Stimulated activated CD4-positive, alpha-beta T cell treated with anti-CD3 and anti-CD28 coated beads, TNF-alpha, amount 100 ng/mL, for 48 hours (primary cell): ENCODE measurements around the gene EVL.
"Not testable (repeated sequence)": the region's sequence is repeated elsewhere in the genome, so short reads cannot be mapped to it uniquely, and the experiment has no call there.

Experiments used
- DNase-seq, 3 donors: peaks; one replicate each; pipeline ENCODE4 v3.0.0-alpha.2; 2020; ENCODE audit warnings: low read depth in 3 of 3

The EVL gene

DNA sequence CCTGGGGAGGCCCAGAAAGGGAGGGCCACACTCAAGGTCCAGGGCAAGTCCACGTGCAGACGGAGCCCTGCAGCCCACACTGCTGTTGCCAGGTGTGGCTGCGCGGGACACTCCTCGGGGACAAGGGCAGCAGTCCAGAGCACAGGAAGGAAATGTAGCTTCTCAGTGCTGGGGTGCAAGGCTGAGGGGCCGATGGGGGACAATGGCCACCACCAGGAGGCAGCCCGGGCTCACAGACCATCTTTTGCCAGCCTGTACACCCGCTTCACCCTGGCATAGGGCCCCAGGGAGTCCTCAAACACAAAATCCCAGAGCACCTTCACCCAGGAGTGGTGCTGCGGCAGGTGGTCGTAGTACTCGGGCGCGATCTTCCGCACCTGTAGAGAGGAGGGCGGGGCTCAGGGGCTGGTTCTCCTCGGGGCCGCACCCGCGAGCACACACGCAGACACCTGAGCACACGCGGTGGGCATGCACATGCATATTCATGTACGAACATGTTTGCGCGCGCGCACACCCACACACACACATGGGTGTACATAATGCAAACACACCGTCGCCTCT, 81.4 kb downstream of the EVL start:
- DNase-seq, result no peak

DNA sequence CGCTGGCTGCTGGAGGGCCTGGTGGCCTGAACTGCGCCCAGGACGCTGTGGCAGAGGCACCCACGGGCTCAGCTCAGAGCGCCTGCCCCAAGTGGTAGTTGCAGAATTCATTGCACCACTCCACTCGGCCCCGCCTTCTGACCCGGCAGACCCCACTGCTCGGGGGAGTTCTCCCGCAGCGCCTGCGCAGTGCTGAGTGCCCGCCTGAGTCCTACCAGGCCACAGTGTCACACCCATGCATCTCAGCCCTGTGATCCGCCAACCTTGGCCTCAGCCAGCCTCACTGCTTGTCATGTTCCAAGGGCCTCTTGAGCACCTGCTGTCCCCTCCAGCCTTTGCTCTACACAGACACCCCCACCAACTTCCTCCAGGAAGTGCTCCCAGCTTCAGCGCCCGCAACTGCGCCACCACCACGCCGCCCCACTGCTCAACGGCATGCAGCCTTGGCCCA, 82.0 kb downstream of the EVL start:
- DNase-seq, result peak in 2 of 3 donors; percentile 35 to 43

DNA sequence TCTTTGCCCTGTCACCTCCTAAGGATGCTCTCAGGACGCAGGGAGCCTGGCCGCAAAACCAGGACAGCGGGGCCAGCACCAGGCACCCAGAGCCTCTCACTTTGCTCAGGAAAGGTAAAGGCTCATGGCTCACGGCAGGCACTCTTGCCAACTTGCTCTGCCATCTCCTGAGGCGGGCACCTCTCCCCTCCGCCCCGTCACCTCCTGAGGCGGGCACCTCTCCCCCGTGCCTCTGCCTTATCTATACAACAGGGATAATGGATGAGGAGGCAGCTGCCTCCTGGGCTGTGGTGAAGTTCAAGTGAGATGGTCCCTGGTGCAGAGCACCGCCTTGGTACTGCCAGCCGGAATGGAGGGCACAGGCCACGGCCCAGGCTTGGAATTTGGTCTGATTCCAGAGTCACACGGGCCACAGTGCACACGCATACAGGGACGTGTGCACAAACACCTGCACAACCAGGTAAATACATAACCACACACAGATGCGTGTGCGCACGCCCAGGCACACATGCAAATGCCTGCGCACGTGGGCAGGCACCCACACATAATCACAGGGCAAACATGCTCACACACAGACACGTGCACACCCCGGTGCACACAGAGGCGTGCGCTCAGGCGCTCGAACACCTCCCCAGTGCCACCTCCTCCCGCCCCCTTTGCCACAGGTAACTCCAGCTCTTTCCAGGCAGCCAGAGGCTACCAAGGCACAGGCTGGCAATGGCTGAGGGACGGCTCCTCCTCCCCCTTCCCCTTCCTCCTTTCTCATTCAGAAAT, 82.7 kb downstream of the EVL start:
- DNase-seq, result no peak

DNA sequence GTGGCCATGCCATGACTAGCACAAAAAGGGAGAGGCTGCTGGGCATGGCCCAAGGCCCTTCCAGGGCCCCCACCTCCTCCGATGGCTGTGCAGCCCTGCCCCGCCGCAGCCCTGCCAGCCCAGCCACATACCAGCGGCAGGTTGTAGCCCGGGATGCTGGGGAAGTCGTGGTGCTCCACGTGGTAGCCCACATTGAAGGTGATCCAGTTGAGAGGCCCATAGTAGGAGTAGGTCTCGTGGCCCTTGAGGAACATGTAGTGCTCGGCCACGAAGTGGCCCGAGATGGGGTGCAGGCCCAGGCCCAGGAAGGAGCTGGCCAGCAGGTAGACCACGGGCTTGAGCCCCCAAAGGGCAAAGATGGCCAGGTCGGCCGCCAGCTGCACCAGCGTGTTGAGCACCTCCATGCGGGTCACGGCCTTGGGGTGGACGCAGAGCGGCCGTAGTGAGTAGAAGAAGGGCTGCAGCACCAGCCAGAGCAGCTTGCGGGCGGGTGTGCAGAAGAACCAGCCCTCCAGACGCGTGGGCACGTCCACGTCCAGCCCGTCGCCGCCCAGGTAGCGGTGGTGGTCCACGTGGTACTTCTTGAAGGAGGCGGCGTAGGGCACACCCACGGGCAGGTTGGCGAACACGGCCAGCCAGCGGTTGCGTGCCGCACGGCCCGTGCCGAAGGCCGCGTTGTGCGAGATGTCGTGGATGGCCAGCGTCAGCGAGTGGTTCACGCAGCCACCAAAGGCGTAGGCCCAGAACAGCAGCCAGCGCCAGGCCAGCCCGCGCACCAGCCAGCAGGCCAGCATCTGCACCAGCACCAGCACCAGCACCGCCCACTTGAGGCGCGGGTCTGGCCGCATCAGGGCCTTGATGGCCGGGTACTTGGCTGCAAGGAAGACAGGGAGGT, 83.9 kb downstream of the EVL start:
- no peak for DNase-seq

DNA sequence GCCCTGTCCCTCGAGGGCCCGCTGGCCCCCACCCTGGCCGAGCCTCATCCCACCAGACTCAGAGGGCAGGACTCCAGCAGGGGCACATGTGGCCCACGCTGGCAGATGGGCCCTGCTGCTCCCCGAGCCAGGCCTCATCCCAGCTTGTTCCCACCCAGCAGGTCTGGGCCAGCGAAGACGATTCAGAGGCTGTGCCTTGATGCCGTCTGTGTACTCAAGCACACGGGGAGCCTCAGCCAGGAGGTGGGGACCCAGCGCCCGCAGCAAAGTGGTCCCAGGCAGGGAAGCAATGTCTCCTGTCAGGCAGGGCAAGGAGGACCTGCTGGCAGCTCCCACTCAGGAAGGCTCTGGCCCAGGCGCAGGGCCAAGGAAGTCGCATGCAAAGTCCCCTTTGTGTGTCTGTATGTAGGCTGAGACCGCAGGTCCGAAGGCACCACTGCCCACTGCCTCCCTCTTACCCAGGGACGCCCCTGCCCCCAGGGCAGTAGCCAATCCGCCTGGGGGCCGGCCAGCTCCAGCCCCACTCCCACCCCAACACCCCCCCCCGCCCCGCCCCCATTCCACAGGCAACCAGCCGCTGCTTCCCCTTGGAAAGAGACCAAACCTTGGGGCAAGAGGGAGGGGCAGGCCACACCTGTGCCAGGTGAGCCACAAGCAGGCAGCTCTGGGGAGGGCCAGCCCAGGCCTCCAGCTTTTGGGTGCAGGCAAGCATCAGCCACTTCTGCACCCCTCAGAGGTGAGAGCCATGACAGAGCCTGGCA, 84.8 kb downstream of the EVL start:
- DNase-seq, result no peak

DNA sequence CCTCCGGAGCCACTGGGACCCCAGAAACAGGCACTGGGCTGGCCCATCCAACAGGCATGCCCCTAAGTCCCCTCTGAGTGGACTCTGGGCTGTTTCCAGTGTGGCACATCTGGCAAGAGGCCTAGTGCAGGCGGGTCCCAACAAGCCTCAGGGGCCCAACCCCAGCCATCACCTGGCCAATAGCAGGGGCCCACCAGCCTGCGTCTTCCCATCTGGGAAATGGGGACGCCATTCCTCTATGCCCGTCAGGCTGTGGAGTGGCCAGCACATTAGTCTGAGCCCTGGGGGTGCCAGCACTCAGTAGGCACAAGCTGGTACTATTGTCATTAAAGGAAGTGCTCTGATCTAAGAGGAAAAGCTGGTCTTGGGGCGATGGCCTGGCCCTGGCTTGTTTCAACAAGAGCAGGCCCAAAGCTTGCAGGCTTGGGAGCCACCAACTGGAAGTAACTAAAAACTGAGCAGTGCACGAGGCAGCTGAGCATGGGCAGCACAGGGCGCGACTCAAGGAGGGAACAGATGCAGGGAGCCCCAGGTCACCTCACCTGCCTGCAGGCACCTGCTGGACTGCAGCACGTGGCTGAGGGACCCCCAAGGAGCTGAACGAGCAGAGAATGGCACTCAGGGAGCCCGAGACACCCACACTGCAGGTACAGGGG, 85.8 kb downstream of the EVL start:
- no peak for DNase-seq

DNA sequence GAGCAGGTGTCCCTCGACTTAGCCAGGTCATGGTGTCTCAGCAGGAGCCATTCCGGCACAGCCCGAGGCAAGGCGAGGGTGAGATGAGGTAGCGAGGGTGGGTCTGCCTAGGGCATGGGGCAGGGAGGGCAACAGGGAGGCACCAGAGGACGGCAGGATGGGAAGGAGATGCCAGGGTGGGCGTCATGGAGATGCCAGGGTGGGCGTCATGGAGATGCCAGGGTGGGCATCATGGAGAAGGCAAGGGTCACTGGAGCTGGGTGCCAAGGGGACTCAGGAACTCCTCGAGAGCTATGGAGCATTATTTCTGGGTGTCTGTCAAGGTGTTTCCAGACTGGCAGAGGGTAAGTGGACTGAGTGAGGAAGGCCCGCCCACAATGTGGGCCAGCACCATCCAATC, 86.9 kb downstream of the EVL start:
- no peak for DNase-seq

DNA sequence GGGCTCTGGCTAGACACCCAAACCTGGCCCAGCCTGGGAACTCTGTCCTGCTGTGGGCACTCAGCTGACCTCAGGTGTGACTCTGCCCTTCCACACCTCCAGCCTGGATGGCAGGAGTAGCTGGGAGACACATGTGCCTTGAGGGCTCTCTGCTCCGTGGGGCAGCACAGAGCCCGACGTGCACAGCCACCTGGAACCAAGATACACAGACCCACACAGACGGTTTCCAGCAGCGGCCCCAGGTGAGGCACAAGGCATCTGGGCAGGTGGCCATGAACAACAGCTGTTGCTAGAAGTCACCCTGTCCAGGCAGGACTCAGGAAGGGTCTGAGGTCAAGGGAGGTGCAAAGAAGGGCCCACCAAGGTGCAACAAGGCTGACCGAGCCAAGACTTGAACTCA, 88.3 kb downstream of the EVL start:
- DNase-seq, result no peak

DNA sequence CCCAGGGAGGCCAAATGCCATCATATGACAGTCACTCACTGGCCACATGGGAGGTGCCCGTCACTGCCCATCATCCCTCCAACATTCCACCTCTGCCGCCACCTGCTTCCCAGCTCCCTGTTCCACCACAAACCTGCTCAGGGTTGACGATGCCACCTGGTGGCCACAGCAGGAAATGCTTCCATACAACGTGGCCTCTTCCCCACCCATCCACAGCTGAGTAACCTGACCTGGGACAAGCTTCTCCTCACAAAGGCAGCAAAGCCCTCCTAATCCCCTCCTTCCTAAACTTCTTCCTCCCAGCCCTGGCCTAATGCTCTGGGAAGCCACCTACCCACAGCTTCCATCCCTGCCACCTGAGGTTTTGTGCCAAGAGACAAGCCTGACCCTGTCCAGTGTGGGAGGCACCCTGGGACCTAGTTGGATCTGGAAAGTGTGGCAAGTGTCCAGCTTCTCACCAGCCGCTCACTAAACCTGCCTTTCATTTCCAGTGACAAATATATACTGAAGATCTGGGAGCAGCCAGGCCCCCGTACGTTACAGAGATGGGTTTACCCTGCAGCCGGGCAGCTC, 89.9 kb downstream of the EVL start:
- DNase-seq, result peak in 2 of 3 donors; percentile 38

DNA sequence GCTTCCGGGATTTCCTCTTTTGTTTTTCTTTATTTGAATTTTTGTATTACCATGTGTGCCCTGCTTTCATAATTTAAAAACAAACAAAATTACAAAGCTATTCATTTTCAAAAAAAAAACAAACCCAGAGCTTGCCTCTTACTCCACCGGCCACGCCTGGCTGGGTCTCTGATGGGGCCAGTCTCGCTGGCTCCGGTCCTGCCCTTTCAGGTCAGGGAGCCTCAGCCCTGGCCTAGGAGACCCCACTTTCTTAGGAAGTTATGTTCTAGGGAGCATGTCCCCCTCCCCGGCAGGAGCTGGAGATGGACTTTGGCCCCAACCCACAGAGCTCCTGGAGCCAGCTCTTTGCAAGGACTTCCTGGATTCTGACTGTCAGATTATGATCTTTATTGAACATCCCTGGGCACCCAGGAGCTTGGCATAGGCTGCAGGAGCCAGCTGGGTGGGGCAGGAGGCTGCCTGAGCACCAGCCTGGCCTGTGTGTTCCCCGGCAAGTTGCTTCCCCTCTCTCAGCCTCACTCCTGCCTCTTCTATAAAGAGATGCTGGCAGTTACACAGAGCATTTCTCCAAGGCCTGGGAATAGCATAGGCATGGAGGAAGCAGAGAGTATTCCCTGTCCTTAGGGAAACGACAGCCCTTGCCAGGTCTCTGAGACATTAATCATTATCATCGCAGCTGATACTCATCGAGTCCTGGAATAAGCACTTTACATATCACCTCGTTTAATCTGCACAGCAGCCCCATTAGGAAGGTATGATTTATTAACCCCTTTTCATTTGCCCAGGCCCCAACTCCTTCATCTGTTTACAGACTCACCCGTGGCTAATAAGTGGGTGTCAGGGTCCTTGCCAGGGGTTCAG, 90.8 kb downstream of the EVL start:
- DNase-seq, result no peak

DNA sequence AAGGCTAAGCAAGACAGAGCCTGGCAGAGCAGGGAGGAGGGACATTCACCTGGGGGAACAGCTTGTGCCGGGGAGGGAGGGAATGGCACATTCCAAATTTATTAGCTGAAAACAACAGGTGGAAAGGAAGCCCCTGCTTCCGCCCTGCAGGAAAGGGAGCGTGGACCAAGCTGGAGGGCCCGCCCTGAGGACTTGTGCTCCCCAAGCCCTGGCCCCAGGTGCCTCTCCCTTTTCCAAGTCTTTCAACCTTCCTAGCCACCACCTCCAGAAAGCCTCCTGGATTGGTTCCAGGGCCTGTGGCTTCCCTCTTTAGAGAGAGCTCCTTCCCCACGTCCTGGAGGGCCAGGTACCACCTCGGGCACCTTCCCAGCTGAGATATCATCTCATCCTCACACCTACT, 91.6 kb downstream of the EVL start:
- no peak for DNase-seq

DNA sequence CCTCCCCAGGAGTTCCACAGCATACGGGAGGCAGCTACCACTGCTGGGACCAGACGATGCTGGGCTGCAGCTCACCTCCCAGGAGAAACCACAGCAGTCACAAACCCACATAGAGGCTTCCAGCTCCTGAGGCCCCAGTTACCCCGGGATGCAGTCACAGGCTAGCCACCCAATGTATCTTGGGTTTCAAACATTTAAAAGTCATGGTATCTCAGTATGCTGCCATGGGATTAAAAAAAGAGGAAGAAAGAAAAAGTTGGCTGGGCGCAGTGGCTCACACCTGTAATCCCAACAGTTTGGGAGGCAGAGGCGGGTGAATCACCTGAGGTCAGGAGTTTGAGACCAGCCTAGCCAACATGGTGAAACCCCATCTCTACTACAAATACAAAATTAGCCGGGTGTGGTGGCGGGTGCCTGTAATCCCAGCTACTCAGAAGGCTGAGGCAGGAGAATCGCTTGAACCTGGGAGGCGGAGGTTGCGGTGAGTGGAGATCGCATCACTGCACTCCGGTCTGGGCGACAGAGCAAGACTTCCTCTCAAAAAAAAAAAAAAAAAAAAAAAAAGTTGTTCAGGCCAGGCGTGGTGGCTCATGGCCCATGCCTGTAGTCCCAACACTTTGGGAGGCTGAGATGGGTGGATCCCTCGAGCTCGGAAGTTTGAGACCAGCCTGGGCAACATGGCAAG, 92.5 kb downstream of the EVL start:
- not testable (repeated sequence) for DNase-seq

DNA sequence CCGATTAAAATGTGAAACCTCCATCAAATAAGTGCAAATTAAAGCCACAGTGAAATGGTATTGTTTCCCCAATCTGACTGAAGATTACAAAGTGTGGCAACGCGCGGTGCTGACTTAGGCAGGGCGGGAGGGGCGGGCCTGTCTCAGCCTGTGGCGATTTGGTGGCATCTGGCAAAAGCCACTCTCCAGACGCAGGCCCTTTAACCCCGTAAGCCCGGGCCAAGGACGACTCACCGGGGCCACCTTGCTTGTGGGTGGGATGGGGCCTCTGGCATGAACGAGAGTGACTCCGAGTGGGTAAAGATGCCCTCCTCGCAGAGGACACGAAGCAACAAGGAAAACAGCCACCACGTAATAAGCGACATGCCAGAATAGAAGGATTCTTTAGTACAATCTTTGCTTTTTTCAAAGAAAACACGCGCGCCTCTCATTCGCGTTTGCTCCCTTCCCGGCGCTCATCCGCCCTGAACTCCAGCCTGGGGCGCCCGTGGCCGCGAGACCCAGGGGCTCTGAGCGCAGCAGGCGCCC, 93.4 kb downstream of the EVL start:
- DNase-seq, result no peak

DNA sequence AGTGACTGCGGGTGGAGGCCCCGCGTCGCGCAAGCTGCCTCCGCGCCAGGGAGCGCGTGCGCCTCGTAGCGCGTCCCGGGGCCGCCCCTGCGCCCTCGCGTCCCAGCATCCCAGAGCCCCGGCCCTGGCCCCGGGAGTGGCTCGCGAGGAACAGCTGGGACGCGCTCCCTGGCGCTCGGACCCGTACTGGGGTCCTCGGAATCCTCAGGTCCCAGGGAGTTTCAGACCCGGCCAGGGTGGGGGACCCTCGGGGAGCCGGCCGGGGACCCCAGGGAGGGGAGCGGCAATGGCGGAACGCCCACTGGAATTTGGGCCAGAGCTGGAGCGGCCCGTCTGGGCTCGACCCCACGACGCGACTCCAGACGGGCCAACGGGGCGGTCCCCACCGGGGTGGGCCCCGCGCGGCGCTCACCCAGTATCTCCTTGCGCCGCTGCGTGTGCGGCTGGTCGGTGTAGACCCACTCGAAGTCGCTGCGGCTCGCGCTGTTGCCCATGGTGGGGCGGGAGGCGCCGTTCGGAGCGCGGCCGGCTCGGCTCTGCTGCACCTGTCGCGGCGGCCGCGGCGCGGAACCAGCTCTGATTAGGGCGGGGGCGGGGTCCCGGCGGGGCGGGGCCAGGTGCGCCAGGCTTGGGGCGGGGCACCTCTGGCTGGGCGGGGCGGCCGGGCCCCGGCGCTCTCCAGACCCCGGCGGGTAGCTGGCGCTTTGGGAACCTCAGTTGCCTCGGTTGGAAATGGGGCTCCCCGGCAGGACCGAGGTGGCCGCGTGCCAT, 94.1 kb downstream of the EVL start, which contains the start of gene DEGS2:
Gene DEGS2, minus strand, starts transcription at position 552 of the 771 bp plus-strand sequence. Its CDS starts 58 bp downstream, at position 494.
- peak; percentile 34 to 68 (median 39) for DNase-seq

DNA sequence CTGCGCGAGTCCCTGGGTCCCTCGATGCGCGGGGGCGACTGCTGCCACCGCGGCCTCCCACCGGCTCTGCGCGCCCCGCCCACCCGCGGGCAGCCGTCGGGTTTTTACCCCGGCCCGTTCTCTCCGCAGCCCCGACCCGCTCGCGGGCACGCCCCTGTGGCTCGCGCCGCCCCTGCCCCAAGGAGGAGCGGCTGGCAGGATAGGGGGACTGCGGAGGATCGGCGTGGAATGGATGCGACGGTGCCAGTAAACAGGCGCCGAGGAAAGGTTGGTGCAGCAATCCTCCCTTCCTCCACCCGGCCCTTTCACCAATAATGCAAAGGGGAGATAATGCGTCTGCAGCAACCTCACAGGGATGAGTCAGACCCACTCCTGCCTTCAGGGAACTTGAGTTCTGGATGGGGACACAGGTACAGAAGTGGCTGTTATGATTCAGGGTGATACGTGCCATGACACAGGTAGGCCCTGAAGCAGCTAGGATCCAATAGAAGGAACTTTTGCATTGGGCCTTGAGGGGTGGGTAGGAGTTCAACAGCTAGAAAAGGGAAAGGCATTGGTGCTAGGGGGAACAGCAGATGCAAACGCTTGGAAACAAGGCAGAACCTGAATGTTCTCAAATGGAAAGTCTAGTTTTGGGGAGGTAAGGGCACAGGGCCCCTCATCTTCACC, 94.8 kb downstream of the EVL start:
- DNase-seq, result no peak

DNA sequence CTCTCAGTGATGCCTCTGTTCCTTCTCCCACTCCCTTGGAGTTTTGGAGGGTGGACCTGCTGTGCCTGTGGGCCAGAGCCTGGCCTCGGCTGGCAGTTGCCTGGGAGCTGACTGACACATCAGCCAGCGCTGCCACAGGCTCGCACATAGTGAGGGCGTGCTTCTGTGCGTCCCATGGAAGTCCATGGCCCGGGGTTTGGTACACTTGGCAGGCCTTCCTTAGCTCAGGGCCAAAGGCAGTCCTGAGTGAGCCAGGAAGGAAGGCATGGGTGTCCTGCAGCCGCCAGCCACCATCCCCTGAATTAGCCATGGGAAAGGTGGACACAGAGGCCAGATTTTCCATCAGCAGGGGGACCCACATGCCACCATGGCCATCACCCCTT, 95.3 kb downstream of the EVL start:
- no peak for DNase-seq

DNA sequence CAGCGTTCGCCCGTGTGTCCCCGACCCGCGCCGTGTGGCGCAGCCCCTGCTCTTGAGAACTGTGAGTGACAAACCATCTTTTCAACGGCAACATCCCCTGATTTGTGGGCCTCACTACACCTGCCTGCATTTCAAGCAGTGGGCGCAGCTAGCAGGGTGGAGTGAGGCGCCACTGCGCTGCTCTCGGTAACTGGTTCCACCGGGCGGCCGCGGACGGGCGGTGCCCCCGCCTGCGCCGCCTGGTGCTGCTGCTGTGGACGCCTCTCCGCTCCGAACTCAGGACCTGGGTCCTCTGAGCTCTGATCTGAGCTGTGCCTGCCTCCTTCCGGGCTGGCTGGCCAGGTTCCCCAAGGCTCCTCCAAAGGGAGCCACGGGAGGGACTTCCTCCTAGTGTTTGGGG, 100.2 kb downstream of the EVL start:
- DNase-seq, result no peak
